ENCODE results near the gene CDH1.

DNA sequence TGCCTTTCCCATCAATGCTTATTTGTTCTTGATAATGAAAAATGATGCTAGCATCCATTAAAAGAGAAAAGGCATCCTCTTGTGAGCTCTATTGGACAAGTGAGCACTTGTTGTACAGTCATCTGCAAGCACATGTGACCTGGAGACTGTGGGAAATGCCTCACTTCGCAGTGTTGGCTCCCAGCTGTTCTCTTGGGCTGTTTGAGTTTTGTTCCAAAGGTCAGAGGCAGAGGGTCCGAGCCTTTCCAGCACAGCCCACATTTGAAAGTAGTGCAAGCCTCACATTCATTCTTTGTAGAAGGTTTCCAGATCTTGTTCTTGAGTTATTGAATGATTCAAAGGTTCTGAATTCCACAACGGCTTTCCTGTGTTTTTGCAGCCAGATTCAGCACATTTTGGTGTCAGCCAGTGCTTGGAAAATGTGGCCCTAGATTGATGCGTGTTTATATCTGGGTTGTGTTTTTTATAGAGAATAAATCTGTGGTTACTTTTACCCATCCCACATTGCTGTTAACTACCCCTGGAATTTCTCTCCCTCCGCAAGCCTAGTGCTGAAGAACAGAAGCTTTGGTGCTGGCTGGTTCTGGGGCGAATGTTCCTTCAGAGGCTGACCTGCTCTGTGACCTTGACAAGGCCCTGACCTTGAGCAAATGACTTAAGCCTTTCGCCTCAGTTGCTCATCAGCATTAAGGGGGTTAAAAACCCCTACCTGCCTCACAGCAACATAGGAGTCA is 49.8 kb downstream of the CDH1 start:
- no peak for TF ChIP-seq CTCF (IDR thresholded peaks at IDR 0.05)
- TF ChIP-seq POLR2A (IDR thresholded peaks at IDR 0.05), result no peak

Measured in uterus (tissue), 2 donors.